ENCODE data around the gene CHAT. TPM values are rescaled to one million over a fixed set of nuclear protein-coding genes. Genes with fewer than 3 reads are reported as not detected.

Gene CHAT
- total RNA-seq, 4 donors from 2014 or later = not detected

DNA sequence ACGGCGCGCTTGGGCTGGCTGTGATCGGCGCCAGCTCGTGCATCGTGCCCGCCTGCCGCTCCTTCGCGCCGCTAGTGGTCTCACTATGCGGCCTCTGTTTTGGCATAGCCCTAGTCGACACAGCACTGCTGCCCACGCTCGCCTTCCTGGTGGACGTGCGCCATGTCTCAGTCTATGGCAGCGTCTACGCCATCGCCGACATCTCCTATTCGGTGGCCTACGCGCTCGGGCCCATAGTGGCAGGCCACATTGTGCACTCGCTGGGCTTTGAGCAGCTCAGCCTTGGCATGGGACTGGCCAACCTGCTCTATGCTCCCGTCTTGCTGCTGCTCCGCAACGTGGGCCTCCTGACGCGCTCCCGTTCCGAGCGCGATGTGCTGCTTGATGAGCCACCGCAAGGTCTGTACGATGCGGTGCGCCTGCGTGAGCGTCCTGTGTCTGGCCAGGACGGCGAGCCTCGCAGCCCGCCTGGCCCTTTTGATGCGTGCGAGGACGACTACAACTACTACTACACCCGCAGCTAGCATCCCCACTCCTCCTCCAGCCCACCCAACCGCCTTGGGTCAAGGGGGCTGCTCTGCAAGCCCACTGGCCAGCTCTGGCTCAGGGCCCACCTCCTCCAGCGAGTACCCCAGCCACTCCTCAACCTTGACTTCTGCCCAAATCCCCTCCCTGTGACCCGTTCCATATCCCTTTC, 1.9 kb upstream of the CHAT start:
- no peak for ATAC-seq (ENCODE audit: low FRiP score)
- DNase-seq (ENCODE audit: low spot score) = no peak
- TF ChIP-seq, protein P1, sequence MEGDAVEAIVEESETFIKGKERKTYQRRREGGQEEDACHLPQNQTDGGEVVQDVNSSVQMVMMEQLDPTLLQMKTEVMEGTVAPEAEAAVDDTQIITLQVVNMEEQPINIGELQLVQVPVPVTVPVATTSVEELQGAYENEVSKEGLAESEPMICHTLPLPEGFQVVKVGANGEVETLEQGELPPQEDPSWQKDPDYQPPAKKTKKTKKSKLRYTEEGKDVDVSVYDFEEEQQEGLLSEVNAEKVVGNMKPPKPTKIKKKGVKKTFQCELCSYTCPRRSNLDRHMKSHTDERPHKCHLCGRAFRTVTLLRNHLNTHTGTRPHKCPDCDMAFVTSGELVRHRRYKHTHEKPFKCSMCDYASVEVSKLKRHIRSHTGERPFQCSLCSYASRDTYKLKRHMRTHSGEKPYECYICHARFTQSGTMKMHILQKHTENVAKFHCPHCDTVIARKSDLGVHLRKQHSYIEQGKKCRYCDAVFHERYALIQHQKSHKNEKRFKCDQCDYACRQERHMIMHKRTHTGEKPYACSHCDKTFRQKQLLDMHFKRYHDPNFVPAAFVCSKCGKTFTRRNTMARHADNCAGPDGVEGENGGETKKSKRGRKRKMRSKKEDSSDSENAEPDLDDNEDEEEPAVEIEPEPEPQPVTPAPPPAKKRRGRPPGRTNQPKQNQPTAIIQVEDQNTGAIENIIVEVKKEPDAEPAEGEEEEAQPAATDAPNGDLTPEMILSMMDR (IDR thresholded peaks at IDR 0.05) = no peak

DNA sequence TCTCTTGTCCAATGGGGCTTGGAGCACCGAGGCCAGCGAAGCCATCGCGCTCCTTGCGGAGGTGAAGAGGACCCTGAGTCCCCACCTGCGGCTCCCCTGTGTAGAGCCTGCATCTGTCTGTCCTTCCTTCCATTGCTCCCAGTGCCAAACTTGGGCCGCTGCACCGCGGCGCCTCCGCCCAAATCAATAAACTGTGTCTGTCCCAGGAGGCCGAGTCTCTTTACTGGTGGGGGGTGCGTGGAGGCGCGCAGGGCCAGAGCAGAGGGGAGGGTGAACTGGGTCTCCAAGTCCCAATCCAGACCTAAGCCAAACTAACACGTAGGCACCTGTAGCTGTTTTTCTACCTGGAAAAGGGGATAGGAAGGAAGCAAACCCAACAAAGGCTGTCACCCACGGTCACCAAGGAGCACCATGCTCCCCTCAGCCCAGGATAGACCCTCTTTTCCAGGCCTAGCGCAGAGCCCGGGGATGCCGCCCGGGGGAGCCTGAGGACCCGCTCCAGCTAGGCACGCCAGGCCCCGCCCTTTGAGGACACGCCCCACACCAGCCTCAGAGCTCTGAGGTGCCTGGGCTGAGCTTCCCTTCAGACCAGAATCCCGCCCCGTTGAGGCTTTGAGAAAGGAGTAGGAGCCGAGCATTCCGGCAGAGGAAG, 1.2 kb upstream of the CHAT start:
- no peak for DNase-seq (ENCODE audit: low spot score)
- TF ChIP-seq, protein P1 (IDR thresholded peaks at IDR 0.05) = no peak
- no peak for ATAC-seq (ENCODE audit: low FRiP score)

DNA sequence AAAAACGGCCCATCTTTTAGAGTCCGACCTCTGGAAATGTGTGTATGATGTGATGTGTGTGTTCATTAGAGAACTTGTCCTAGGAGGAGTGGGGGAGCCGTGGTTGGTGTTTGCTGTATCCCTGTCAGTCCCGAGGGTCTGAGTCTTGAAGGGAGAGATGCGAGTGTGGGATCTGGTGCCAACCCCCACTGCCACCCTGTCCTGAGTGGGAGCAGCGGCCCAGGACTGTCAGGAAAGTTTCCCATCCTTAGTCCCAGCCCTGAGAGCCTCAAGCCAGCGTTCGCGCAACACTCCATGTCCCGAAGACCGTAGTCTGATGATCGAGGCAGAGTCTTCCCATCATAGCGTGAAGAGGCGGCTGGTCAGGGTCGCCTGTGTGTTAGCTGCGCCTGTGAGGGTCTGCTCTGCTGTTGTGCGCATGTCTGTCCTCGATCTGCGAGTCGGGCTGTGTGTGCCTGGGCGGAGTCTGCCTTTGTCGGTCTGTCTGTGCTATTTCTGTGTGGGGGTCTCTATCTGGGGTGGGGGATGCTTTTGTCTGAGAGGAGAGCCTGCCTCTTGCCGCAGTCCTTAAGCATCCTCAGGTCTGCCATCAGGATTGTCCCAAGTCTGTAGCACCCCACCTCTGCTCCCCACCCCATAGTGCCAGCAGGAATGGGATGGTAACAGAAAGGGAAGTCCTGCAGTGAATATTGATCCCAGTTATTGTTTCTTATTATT, 514 bp upstream of the CHAT start:
- no peak for DNase-seq (ENCODE audit: low spot score)
- no peak for ATAC-seq (ENCODE audit: low FRiP score)
- TF ChIP-seq, protein P1 (IDR thresholded peaks at IDR 0.05) = no peak

DNA sequence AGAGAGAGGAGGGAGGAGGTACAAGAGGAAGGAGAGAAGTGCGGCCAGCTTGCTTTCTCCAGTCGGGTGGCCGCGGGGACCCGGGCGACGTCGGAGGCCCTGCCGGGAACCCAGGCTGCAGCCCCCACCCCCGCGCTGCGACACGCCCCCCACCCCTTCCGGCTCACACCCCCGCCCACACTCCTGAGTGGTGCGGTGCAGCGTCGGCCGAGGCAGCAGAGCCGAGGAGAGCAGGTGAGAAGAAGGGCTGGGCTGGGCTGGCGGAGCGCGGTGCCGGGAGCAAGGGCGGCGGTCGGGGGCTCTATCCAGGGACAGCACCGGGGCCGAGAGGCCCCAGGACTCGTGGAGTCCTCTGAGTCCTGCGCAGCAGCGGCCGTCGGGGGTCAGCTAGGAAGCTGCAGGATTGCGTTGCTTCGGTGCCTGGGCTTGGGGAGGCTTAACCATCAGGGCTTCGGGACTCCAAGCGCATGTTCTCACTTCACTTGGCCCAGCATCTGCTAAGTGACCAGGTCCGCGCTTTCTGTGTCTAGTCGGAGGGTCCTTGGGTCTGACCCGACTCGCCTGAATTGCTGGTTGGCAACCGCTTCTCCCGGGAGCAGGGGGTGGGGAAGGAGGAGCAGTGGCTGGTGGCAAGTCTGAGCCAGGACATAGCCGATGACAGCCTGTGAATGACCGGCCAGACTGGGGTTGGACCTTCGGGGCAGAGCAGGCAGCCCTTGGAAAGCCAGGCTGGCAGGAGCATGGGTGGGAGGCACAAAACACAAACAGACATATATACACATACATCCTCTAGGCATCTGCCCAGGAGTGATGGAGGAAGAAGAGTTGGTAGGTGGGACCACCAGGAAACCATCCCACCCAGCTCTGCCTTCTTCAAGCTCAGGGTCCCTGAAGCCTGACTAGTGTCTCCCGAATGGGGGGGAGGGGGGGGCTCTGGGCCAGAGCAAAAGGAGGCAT, 683 bp downstream of the CHAT start:
- TF ChIP-seq, protein P1 (IDR thresholded peaks at IDR 0.05) = no peak
- ATAC-seq (ENCODE audit: low FRiP score) (no peak), DNase-seq (ENCODE audit: low spot score) (no peak)

DNA sequence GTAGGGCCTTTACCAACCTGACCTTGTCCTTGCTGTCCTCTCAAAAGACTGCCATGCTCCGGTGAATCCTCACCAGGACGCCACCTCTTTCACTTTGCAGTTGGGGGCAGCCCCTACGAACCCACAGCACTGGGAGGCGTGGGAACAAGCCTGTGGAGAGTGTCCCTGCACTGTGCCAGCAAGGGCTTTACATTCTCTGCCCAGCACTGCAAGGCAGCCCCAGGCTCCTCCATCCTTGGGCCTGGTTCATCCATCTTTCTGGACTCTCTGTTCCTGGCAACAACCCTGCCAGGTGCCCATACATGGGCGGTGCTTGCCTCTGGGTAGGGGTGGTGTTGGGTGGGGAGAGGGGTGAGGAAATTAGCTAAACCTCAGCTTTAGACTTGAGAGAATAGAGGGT, 1.4 kb downstream of the CHAT start:
- ATAC-seq (ENCODE audit: low FRiP score) (no peak), DNase-seq (ENCODE audit: low spot score) (no peak)
- TF ChIP-seq, protein P1 (IDR thresholded peaks at IDR 0.05) = no peak

DNA sequence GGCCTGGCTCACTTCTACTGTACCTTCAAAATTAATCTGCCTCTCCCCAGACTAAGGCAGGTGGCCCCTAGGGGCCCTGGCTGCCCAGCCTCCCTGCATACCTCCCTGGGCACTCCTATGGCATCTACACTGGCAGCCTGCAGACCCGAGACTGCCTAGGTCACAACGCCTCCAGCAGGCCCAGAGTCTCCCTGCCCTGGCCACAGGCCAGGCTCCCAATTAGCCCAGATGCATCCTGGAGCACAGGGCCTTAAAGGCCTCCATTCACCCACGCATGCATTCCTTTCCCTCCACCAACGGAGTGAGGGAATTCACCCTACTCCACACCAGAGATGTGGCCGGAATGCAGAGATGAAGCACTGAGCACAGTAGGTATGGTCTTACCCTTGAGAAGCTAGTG, 1.9 kb downstream of the CHAT start:
- ATAC-seq (ENCODE audit: low FRiP score) = no peak
- TF ChIP-seq, protein P1 (IDR thresholded peaks at IDR 0.05) = no peak
- DNase-seq (ENCODE audit: low spot score) = no peak

Measured in omental fat pad (tissue), 4 donors.